ENCODE data around the gene RIPK3.

The RIPK3 gene

DNA sequence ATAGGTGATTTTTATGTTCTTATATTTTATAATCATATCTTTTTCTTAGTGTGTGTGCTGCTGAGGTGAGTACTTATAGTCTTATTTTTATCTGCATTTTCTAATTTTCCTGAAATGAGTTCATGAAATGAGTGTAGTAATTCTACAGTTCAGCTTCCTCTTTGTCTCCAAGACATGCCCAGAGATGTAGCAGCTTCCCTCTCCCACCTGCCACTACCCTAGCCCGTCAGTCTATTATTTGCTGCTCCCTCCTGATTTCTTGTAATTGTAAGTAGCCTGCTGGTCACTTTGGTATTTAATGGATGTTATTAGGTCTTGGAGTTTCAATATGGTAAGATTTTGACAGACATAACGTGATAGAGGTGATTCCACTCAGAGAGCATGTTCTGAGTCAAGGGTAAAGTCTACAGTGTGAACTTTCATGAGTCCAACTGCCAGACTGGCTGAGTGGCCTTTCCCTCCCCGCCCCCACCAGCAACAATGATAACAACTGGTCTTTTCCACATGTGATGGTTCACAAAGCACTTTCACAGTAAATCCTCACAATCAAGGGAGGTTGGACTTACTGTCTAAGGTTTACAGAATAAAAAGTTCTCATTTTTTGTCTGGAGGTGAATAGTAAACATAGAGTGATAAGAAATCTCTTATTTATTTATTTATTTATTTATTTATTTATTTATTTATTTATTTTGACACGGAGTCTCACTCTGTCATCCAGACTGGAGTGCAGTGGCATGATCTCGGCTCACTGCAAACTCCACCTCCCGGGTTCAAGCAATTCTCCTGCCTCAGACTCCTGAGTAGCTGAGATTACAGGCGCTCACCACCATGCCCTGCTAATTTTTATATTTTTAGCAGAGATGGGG lies 4.2 kb upstream of the RIPK3 start:
- TF ChIP-seq, protein P1, sequence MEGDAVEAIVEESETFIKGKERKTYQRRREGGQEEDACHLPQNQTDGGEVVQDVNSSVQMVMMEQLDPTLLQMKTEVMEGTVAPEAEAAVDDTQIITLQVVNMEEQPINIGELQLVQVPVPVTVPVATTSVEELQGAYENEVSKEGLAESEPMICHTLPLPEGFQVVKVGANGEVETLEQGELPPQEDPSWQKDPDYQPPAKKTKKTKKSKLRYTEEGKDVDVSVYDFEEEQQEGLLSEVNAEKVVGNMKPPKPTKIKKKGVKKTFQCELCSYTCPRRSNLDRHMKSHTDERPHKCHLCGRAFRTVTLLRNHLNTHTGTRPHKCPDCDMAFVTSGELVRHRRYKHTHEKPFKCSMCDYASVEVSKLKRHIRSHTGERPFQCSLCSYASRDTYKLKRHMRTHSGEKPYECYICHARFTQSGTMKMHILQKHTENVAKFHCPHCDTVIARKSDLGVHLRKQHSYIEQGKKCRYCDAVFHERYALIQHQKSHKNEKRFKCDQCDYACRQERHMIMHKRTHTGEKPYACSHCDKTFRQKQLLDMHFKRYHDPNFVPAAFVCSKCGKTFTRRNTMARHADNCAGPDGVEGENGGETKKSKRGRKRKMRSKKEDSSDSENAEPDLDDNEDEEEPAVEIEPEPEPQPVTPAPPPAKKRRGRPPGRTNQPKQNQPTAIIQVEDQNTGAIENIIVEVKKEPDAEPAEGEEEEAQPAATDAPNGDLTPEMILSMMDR (IDR thresholded peaks at IDR 0.05; ENCODE audit: low read depth, low read length, missing control alignments) = no peak
- DNase-seq (ENCODE audit: low read depth) = no peak

DNA sequence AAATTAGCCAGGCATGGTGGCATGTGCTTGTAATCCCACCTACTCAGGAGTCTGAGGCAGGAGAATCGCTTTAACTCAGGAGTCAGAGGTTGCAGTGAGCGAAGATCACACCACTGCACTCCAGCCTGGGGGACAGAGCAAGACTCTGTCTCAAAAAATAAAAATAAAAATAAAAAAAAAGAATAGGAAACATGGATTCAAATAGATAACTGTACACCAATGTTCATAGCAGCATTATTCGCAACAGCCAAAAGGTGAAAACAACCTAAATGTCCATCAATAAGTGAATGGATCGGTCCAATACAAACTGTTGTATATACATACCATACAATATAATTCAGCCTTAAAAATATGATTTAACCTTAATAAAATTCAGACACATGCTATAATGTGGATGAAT lies 3.1 kb upstream of the RIPK3 start:
- no peak for DNase-seq (ENCODE audit: low read depth)
- TF ChIP-seq, protein P1 (IDR thresholded peaks at IDR 0.05; ENCODE audit: low read depth, low read length, missing control alignments) = no peak
- no peak overlapping the region for H3K4me3 ChIP-seq (ENCODE audit: low read depth, low read length)

More for the DNA sequence above, 4.2 kb upstream of the RIPK3 start:
- H3K4me3 ChIP-seq (ENCODE audit: low read depth, low read length) = no peak overlapping the region

DNA sequence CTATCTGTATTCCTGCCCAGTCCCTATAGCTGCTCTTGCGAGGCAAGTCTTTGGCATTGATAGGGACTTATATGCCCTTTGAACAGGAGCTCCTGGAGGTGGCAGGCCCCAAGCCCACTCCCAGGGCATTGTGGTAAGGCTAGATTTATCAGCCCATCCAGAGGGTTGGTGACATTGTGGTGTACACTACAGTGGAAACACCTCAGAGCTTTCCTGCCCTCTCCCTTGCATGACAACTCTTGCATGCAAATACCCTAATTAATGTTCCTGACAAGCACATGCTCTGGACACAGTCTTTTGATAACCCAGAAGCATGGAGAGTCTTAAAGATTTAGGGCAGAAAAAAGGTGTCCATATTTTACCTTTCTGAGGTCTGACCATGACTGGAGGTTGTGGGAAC lies 815 bp upstream of the RIPK3 start:
- TF ChIP-seq, protein P1 (IDR thresholded peaks at IDR 0.05; ENCODE audit: low read depth, low read length, missing control alignments) = no peak
- DNase-seq (ENCODE audit: low read depth) = no peak
- no peak overlapping the region for H3K4me3 ChIP-seq (ENCODE audit: low read depth, low read length)

DNA sequence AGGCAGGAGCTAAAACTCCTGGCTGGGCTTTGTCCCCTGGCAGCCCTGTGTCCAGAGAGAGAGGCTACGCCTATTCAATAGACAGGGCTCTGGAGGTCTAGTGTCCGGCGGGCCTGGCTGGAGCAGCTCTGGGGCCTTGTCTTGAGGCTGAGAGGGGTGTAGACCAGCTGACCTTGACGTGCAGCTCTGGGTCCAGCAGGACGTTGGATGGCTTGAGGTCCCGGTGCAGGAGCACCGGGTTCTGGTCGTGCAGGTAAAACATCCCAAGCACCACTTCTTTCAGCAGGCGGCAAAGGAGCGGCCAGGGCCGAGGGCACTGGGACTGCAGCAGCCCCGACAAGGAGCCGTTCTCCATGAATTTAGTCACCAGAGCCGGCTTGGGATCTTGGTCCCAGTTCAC lies 948 bp downstream of the RIPK3 start:
- H3K4me3 ChIP-seq (ENCODE audit: low read depth, low read length) = peak overlapping the region; percentile 69
- DNase-seq (ENCODE audit: low read depth) = no peak
- TF ChIP-seq, protein P1 (IDR thresholded peaks at IDR 0.05; ENCODE audit: low read depth, low read length, missing control alignments) = no peak

DNA sequence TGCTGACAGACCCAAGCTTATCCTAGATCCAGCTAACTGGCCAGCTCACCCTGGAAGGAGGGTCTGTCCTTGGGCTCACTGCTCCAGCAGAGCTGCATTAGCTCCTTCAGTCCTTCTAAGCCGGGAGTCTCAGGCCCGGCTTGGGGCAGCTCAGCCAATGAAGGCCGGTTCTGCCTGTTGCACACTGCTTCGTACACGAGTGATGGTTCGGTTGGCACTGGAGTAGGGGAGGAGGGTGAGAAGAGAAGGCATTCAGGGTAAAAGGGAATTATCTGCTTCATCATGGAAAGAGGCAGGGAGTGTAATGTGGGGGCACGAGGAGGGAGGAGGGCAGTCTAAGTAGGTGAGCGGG lies 2.0 kb downstream of the RIPK3 start:
- no peak overlapping the region for H3K4me3 ChIP-seq (ENCODE audit: low read depth, low read length)
- TF ChIP-seq, protein P1 (IDR thresholded peaks at IDR 0.05; ENCODE audit: low read depth, low read length, missing control alignments) = no peak
- DNase-seq (ENCODE audit: low read depth) = no peak

DNA sequence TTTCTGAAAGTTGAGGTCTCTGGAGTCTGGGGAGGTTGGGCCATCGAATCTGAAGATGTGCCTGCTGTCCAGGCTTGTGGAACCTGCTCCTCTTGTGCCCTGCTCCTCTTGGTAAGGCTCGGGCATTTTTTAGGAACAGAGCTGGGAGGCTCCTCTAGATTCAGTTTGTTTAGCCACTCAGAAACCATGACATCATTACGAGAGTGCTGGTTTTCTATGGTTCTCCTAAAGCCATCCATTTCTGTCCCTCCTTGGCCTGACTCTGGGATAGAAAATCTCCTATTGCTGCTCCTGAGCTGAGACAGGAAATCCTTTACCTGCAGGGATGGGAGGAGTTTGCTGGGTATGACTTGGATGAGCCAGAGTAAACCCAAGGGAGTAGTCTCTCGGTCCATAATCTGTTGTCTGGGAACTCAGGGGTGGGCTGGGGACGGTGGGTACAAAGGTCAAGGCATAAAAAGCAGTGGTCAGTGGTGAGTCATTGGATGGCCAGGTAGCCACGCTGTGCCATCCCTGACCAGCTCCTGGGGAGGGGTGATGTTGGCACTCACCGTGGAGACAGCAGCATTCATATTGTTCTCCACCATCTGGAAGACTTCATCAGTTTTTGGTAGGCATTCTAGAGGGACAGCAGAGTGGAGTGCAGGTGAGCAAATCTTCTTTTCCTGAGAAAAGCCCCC lies 2.5 kb downstream of the RIPK3 start:
- TF ChIP-seq, protein P1 (IDR thresholded peaks at IDR 0.05; ENCODE audit: low read depth, low read length, missing control alignments) = no peak
- no peak for DNase-seq (ENCODE audit: low read depth)
- no peak overlapping the region for H3K4me3 ChIP-seq (ENCODE audit: low read depth, low read length)

Measured in GM12864 (cell line).